GM23338 (cell line): Measurements from ENCODE around the gene AR. TPM values are rescaled to one million over a fixed set of nuclear protein-coding genes. Genes with fewer than 3 reads are reported as not detected.

Experiments used
- ATAC-seq: fragments of 200-7000 bp; cut with Tn5 transposase; 3 replicates; pipeline ENCODE4 v1.9.1; 2020
- DNase-seq: peaks from one replicate; pipeline ENCODE4 v3.0.0-alpha.2; 2015; ENCODE audit warnings: low spot score
- H2AFZ ChIP-seq: fragments of 200-600 bp; sonication (generic); 2 replicates; pipeline ENCODE4 v1.8.0; 2016; ENCODE audit warnings: antibody characterized with exemption, mild to moderate bottlenecking, moderate library complexity
- H3F3A ChIP-seq: fragments of 200-600 bp; sonication (generic); replicated peaks from 2 replicates; pipeline ENCODE4 v1.8.0; 2017; ENCODE audit warnings: antibody characterized with exemption, mixed run types, low read depth
- H3K27ac ChIP-seq: fragments of 200-600 bp; sonication (generic); 2 replicates; pipeline ENCODE4 v1.6.1; 2016; ENCODE audit warnings: low read depth
- H3K27me3 ChIP-seq: fragments of 200-600 bp; sonication (generic); 2 replicates; pipeline ENCODE4 v1.8.0; 2016; ENCODE audit warnings: mild to moderate bottlenecking, mixed run types, moderate library complexity; ENCODE audit not compliant: insufficient read depth
- H3K36me3 ChIP-seq: fragments of 200-600 bp; sonication (generic); 2 replicates; pipeline ENCODE4 v1.8.0; 2016; ENCODE audit warnings: mild to moderate bottlenecking; ENCODE audit not compliant: insufficient read depth
- H3K4me1 ChIP-seq: fragments of 200-600 bp; sonication (generic); 2 replicates; pipeline ENCODE4 v1.8.0; 2016; ENCODE audit warnings: mild to moderate bottlenecking, moderate library complexity; ENCODE audit not compliant: insufficient read depth
- H3K4me2 ChIP-seq: fragments of 200-600 bp; sonication (generic); 2 replicates; pipeline ENCODE4 v1.7.1; 2017; ENCODE audit warnings: mixed run types
- H3K4me3 ChIP-seq: fragments of 200-600 bp; sonication (generic); 2 replicates; pipeline ENCODE4 v1.6.1; 2016; ENCODE audit warnings: mixed run types
- H3K79me2 ChIP-seq: fragments of 200-600 bp; sonication (generic); replicated peaks from 2 replicates; pipeline ENCODE4 v1.8.0; 2017; ENCODE audit warnings: mild to moderate bottlenecking; ENCODE audit not compliant: insufficient read depth
- H3K9me2 ChIP-seq: fragments of 200-600 bp; sonication (generic); 2 replicates; pipeline ENCODE4 v1.8.0; 2017; ENCODE audit not compliant: insufficient read depth
- H4K20me1 ChIP-seq: fragments of 200-600 bp; sonication (generic); replicated peaks from 2 replicates; pipeline ENCODE4 v1.8.0; 2017; ENCODE audit warnings: mild to moderate bottlenecking; ENCODE audit not compliant: insufficient read depth
- H3K27ac Mint-ChIP-seq: 2 replicates; pipeline ENCODE4 v1.8.0; 2020; ENCODE audit warnings: inconsistent platforms, mild to moderate bottlenecking, moderate library complexity, mixed read lengths
- H3K27me3 Mint-ChIP-seq: 3 replicates; pipeline ENCODE4 v1.8.0; 2022; ENCODE audit warnings: low read depth, mild to moderate bottlenecking, moderate library complexity, mixed read lengths, inconsistent platforms; ENCODE audit not compliant: insufficient read depth, poor library complexity
- H3K36me3 Mint-ChIP-seq: 3 replicates; pipeline ENCODE4 v1.8.0; 2021; ENCODE audit warnings: low read depth, mild to moderate bottlenecking, inconsistent platforms, moderate library complexity, mixed read lengths
- H3K4me1 Mint-ChIP-seq: 3 replicates; pipeline ENCODE4 v1.8.0; 2020; ENCODE audit warnings: mild to moderate bottlenecking, inconsistent platforms, mixed read lengths
- H3K4me3 Mint-ChIP-seq: 3 replicates; pipeline ENCODE4 v1.8.0; 2021; ENCODE audit warnings: moderate library complexity, mild to moderate bottlenecking, inconsistent platforms, mixed read lengths
- H3K9me3 Mint-ChIP-seq: 3 replicates; pipeline ENCODE4 v1.8.0; 2020; ENCODE audit warnings: moderate library complexity, mild to moderate bottlenecking, inconsistent platforms, mixed read lengths
- CREB1 ChIP-seq: fragments of 250-450 bp; sonication (Bioruptor Pico); IDR thresholded peaks from 2 replicates; pipeline ENCODE4 v1.5.0; 2020; ENCODE audit warnings: low read depth, mild to moderate bottlenecking, moderate library complexity
- EZH2 ChIP-seq: fragments of 200-600 bp; sonication (generic); IDR thresholded peaks from one replicate; pipeline ENCODE4 v1.8.0; 2017; ENCODE audit warnings: antibody characterized with exemption, mild to moderate bottlenecking, low read depth; ENCODE audit not compliant: unreplicated experiment
- EZH2phosphoT487 ChIP-seq: fragments of 200-600 bp; sonication (generic); IDR thresholded peaks from one replicate; pipeline ENCODE4 v1.8.1; 2018; ENCODE audit warnings: antibody characterized with exemption; ENCODE audit not compliant: unreplicated experiment
- JUNB ChIP-seq: IDR thresholded peaks from one replicate; pipeline ENCODE4 v1.6.1; 2016; ENCODE audit warnings: antibody characterized with exemption; ENCODE audit not compliant: unreplicated experiment
- NANOG ChIP-seq: IDR thresholded peaks from 2 replicates; pipeline ENCODE4 v1.6.1; 2016; ENCODE audit warnings: antibody characterized with exemption, borderline replicate concordance
- POLR2AphosphoS5 ChIP-seq: IDR thresholded peaks from 2 replicates; pipeline ENCODE4 v1.6.1; 2016; ENCODE audit warnings: antibody characterized with exemption, low read depth
- STAT1 ChIP-seq: IDR thresholded peaks from one replicate; pipeline ENCODE4 v1.6.1; 2016; ENCODE audit warnings: antibody characterized with exemption; ENCODE audit not compliant: unreplicated experiment
- ZNF114 ChIP-seq: fragments of 250-450 bp; sonication (Bioruptor Pico); IDR thresholded peaks from 2 replicates; pipeline ENCODE4 v1.5.0; 2020; ENCODE audit warnings: mild to moderate bottlenecking, moderate library complexity
- ZNF331 ChIP-seq: fragments of 250-450 bp; sonication (Bioruptor Pico); IDR thresholded peaks from 2 replicates; pipeline ENCODE4 v1.5.0; 2020; ENCODE audit warnings: low read depth, mild to moderate bottlenecking, moderate library complexity
- polyA plus RNA-seq: library from polyadenylated mRNA; unstranded; fragments of >200 nt; fragmentation: Nextera tagmentation; extraction: Ambion mirVana; gene quantifications from 2 replicates; pipeline ENCODE4 v1.2.1, GENCODE V29; 2016
- total RNA-seq: library from RNA; depleted of rRNA; stranded (reverse); fragments of >200 nt; shearing (Covaris generic); gene quantifications from 2 replicates; pipeline ENCODE4 v1.2.3, GENCODE V29; 2014
- TF ChIP-seq, protein P1 (sequence below), 2 experiments: fragments of 200-600 bp in 1 of 2; sonication (generic) in 1 of 2; conservative IDR thresholded peaks; 2 replicates each; pipeline versions ENCODE4 v1.5.1 to v1.6.1; 2016 to 2017; ENCODE audit warnings: antibody characterized with exemption in 2 of 2, low read depth in 2 of 2, mild to moderate bottlenecking in 2 of 2, moderate library complexity in 1 of 2
- TF ChIP-seq, protein P2 (sequence below): fragments of 250-450 bp; sonication (Bioruptor Pico); IDR thresholded peaks from 2 replicates; pipeline ENCODE4 v1.5.0; 2020; ENCODE audit warnings: mild to moderate bottlenecking, moderate library complexity
- TF ChIP-seq, protein P3 (sequence below): IDR thresholded peaks from one replicate; pipeline ENCODE4 v1.6.1; 2018; ENCODE audit warnings: antibody characterized with exemption; ENCODE audit not compliant: unreplicated experiment
- TF ChIP-seq, protein P4 (sequence below): IDR thresholded peaks from 2 replicates; pipeline ENCODE4 v1.6.1; 2016; ENCODE audit warnings: antibody characterized with exemption

Gene AR
- total and polyA plus RNA-seq, 2 experiments from 2014 or later = 11.2 to 13.3 TPM

DNA sequence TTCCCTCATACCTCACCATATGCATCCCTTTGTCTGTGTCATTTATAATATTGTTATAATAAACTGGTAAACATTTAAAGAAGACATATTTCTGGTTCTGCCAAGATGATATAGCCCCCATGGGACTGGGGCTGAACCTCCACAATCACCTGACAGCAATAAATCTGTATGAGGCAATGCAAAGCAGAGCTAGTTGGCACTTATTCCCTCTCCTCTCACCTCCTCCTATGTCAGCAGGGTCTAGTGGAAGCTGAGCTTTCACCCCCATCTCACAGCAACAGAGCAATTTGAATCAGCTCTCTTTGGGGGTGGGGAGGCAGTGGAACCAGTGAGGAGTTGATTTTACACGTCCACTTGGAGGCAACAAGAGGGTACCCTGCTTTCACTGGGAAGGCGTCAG lies 206.9 kb downstream of the AR start:
- no peaks in the 10 kb centered on the region for H3K9me2 ChIP-seq
- H3K79me2 ChIP-seq = no peaks in the 10 kb centered on the region
- no peak overlapping the region for H3K4me3 Mint-ChIP-seq
- H2AFZ ChIP-seq = no peak overlapping the region
- no peak overlapping the region for H3K27ac ChIP-seq
- H4K20me1 ChIP-seq = no peaks in the 10 kb centered on the region
- no peak overlapping the region for H3K4me2 ChIP-seq
- ATAC-seq = no peak
- H3K27me3 Mint-ChIP-seq = peaks cover 2% of the 10 kb centered on the region
- H3K36me3 Mint-ChIP-seq = no peaks in the 10 kb centered on the region
- no peak for TF ChIP-seq EZH2phosphoT487
- TF ChIP-seq EZH2 = no peak
- TF ChIP-seq STAT1 = no peak
- TF ChIP-seq NANOG = no peak
- TF ChIP-seq ZNF114 = no peak
- no peak for TF ChIP-seq CREB1
- TF ChIP-seq POLR2AphosphoS5 = no peak
- TF ChIP-seq, protein P1, sequence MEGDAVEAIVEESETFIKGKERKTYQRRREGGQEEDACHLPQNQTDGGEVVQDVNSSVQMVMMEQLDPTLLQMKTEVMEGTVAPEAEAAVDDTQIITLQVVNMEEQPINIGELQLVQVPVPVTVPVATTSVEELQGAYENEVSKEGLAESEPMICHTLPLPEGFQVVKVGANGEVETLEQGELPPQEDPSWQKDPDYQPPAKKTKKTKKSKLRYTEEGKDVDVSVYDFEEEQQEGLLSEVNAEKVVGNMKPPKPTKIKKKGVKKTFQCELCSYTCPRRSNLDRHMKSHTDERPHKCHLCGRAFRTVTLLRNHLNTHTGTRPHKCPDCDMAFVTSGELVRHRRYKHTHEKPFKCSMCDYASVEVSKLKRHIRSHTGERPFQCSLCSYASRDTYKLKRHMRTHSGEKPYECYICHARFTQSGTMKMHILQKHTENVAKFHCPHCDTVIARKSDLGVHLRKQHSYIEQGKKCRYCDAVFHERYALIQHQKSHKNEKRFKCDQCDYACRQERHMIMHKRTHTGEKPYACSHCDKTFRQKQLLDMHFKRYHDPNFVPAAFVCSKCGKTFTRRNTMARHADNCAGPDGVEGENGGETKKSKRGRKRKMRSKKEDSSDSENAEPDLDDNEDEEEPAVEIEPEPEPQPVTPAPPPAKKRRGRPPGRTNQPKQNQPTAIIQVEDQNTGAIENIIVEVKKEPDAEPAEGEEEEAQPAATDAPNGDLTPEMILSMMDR (conservative IDR thresholded peaks at IDR 0.05; ENCODE audit: low read depth in 2 of 2) = no peak
- TF ChIP-seq, protein P2, sequence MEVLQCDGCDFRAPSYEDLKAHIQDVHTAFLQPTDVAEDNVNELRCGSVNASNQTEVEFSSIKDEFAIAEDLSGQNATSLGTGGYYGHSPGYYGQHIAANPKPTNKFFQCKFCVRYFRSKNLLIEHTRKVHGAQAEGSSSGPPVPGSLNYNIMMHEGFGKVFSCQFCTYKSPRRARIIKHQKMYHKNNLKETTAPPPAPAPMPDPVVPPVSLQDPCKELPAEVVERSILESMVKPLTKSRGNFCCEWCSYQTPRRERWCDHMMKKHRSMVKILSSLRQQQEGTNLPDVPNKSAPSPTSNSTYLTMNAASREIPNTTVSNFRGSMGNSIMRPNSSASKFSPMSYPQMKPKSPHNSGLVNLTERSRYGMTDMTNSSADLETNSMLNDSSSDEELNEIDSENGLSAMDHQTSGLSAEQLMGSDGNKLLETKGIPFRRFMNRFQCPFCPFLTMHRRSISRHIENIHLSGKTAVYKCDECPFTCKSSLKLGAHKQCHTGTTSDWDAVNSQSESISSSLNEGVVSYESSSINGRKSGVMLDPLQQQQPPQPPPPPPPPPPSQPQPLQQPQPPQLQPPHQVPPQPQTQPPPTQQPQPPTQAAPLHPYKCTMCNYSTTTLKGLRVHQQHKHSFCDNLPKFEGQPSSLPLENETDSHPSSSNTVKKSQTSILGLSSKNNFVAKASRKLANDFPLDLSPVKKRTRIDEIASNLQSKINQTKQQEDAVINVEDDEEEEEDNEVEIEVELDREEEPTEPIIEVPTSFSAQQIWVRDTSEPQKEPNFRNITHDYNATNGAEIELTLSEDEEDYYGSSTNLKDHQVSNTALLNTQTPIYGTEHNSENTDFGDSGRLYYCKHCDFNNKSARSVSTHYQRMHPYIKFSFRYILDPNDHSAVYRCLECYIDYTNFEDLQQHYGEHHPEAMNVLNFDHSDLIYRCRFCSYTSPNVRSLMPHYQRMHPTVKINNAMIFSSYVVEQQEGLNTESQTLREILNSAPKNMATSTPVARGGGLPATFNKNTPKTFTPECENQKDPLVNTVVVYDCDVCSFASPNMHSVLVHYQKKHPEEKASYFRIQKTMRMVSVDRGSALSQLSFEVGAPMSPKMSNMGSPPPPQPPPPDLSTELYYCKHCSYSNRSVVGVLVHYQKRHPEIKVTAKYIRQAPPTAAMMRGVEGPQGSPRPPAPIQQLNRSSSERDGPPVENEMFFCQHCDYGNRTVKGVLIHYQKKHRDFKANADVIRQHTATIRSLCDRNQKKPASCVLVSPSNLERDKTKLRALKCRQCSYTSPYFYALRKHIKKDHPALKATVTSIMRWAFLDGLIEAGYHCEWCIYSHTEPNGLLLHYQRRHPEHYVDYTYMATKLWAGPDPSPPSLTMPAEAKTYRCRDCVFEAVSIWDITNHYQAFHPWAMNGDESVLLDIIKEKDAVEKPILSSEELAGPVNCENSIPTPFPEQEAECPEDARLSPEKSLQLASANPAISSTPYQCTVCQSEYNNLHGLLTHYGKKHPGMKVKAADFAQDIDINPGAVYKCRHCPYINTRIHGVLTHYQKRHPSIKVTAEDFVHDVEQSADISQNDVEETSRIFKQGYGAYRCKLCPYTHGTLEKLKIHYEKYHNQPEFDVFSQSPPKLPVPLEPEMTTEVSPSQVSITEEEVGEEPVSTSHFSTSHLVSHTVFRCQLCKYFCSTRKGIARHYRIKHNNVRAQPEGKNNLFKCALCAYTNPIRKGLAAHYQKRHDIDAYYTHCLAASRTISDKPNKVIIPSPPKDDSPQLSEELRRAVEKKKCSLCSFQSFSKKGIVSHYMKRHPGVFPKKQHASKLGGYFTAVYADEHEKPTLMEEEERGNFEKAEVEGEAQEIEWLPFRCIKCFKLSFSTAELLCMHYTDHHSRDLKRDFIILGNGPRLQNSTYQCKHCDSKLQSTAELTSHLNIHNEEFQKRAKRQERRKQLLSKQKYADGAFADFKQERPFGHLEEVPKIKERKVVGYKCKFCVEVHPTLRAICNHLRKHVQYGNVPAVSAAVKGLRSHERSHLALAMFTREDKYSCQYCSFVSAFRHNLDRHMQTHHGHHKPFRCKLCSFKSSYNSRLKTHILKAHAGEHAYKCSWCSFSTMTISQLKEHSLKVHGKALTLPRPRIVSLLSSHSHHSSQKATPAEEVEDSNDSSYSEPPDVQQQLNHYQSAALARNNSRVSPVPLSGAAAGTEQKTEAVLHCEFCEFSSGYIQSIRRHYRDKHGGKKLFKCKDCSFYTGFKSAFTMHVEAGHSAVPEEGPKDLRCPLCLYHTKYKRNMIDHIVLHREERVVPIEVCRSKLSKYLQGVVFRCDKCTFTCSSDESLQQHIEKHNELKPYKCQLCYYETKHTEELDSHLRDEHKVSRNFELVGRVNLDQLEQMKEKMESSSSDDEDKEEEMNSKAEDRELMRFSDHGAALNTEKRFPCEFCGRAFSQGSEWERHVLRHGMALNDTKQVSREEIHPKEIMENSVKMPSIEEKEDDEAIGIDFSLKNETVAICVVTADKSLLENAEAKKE (CRISPR knock-in tag) = no peak
- TF ChIP-seq, protein P3, sequence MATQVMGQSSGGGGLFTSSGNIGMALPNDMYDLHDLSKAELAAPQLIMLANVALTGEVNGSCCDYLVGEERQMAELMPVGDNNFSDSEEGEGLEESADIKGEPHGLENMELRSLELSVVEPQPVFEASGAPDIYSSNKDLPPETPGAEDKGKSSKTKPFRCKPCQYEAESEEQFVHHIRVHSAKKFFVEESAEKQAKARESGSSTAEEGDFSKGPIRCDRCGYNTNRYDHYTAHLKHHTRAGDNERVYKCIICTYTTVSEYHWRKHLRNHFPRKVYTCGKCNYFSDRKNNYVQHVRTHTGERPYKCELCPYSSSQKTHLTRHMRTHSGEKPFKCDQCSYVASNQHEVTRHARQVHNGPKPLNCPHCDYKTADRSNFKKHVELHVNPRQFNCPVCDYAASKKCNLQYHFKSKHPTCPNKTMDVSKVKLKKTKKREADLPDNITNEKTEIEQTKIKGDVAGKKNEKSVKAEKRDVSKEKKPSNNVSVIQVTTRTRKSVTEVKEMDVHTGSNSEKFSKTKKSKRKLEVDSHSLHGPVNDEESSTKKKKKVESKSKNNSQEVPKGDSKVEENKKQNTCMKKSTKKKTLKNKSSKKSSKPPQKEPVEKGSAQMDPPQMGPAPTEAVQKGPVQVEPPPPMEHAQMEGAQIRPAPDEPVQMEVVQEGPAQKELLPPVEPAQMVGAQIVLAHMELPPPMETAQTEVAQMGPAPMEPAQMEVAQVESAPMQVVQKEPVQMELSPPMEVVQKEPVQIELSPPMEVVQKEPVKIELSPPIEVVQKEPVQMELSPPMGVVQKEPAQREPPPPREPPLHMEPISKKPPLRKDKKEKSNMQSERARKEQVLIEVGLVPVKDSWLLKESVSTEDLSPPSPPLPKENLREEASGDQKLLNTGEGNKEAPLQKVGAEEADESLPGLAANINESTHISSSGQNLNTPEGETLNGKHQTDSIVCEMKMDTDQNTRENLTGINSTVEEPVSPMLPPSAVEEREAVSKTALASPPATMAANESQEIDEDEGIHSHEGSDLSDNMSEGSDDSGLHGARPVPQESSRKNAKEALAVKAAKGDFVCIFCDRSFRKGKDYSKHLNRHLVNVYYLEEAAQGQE = no peak
- no peak for TF ChIP-seq ZNF331
- TF ChIP-seq JUNB = no peak
- TF ChIP-seq, protein P4, sequence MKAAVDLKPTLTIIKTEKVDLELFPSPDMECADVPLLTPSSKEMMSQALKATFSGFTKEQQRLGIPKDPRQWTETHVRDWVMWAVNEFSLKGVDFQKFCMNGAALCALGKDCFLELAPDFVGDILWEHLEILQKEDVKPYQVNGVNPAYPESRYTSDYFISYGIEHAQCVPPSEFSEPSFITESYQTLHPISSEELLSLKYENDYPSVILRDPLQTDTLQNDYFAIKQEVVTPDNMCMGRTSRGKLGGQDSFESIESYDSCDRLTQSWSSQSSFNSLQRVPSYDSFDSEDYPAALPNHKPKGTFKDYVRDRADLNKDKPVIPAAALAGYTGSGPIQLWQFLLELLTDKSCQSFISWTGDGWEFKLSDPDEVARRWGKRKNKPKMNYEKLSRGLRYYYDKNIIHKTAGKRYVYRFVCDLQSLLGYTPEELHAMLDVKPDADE = no peak
- no peak overlapping the region for H3K4me3 ChIP-seq
- H3K27ac Mint-ChIP-seq = no peak overlapping the region
- H3K9me3 Mint-ChIP-seq = no peaks in the 10 kb centered on the region
- no peaks in the 10 kb centered on the region for H3K4me1 ChIP-seq
- H3K27me3 ChIP-seq = no peaks in the 10 kb centered on the region
- DNase-seq = no peak
- no peaks in the 10 kb centered on the region for H3F3A ChIP-seq
- no peaks in the 10 kb centered on the region for H3K36me3 ChIP-seq
- H3K4me1 Mint-ChIP-seq = no peaks in the 10 kb centered on the region
